Keratinocyte (primary cell): Measurements from ENCODE around the gene UAP1. TPM values are rescaled to one million over a fixed set of nuclear protein-coding genes. Genes with fewer than 3 reads are reported as not detected.

Experiments used
- DNase-seq: peaks from one replicate; pipeline ENCODE4 v3.0.0-alpha.2; 2011; ENCODE audit warnings: low read depth, missing footprints, low spot score
- FAIRE-seq: peaks from 2 replicates; lab custom pipeline; 2011; peaks lifted over from hg19 to GRCh38; lab: Jason Lieb, UNC
- H2AFZ ChIP-seq: 2 replicates; pipeline ENCODE4 v1.6.0; 2012; ENCODE audit warnings: low read length, control low read depth, inconsistent platforms; ENCODE audit not compliant: control insufficient read depth
- H3K27ac ChIP-seq: 2 replicates; pipeline ENCODE4 v1.5.1; 2011; ENCODE audit warnings: low read length; ENCODE audit not compliant: control insufficient read depth, insufficient read depth
- H3K27me3 ChIP-seq: 3 replicates; pipeline ENCODE4 v1.6.0; 2011; ENCODE audit warnings: low read length; ENCODE audit not compliant: control insufficient read depth, insufficient read depth; ENCODE audit errors: extremely low read depth
- H3K36me3 ChIP-seq, 2 experiments: 2 replicates in 1 of 2; 3 replicates in 1 of 2; pipeline ENCODE4 v1.5.1; 2011; ENCODE audit warnings: low read length in 2 of 2, mild to moderate bottlenecking in 1 of 2; ENCODE audit not compliant: control insufficient read depth in 2 of 2, insufficient read depth in 2 of 2; ENCODE audit errors: extremely low read depth in 1 of 2
- H3K4me1 ChIP-seq: 3 replicates; pipeline ENCODE4 v1.5.1; 2011; ENCODE audit warnings: low read length; ENCODE audit not compliant: control insufficient read depth, insufficient read depth; ENCODE audit errors: extremely low read depth
- H3K4me2 ChIP-seq: 3 replicates; pipeline ENCODE4 v1.6.0; 2011; ENCODE audit warnings: low read depth, low read length; ENCODE audit not compliant: control insufficient read depth, insufficient read depth; ENCODE audit errors: extremely low read depth
- H3K4me3 ChIP-seq, 3 experiments: fragments of 200-600 bp in 1 of 3; sonication (generic) in 1 of 3; 2 replicates in 2 of 3; 3 replicates in 1 of 3; pipeline ENCODE4 v1.5.1; 2011 to 2016; ENCODE audit warnings: low read length in 3 of 3, mild to moderate bottlenecking in 3 of 3, control low read depth in 2 of 3, inconsistent platforms in 1 of 3, low read depth in 1 of 3, mixed read lengths in 1 of 3, mixed run types in 1 of 3, moderate library complexity in 1 of 3; ENCODE audit not compliant: control insufficient read depth in 2 of 3, insufficient read depth in 2 of 3; ENCODE audit errors: extremely low read depth in 1 of 3
- H3K79me2 ChIP-seq: 2 replicates; pipeline ENCODE4 v1.6.0; 2012; ENCODE audit warnings: low read length; ENCODE audit not compliant: control insufficient read depth, insufficient read depth
- H3K9ac ChIP-seq: 3 replicates; pipeline ENCODE4 v1.6.0; 2011; ENCODE audit warnings: low read length; ENCODE audit not compliant: control insufficient read depth, insufficient read depth; ENCODE audit errors: extremely low read depth
- H3K9me1 ChIP-seq: 3 replicates; pipeline ENCODE4 v1.6.0; 2011; ENCODE audit warnings: low read length; ENCODE audit not compliant: control insufficient read depth, insufficient read depth; ENCODE audit errors: extremely low read depth
- H3K9me3 ChIP-seq: 2 replicates; pipeline ENCODE4 v1.5.1; 2012; ENCODE audit warnings: low read depth, low read length; ENCODE audit not compliant: control insufficient read depth
- H4K20me1 ChIP-seq: 3 replicates; pipeline ENCODE4 v1.6.0; 2011; ENCODE audit warnings: low read length; ENCODE audit not compliant: control insufficient read depth, insufficient read depth; ENCODE audit errors: extremely low read depth
- EZH2 ChIP-seq: IDR thresholded peaks from one replicate; pipeline ENCODE4 v1.6.1; 2012; ENCODE audit warnings: inconsistent platforms, mild to moderate bottlenecking, low read length, moderate library complexity
- dilution Hi-C: fragments of 300-500 bp; cut with MboI; formaldehyde crosslinking; loops from one replicate; pipeline ENCODE4 v1.7.0; 2020; ENCODE audit warnings: low sequenced_read_pairs; ENCODE audit not compliant: extremely low pct_ligation_motif_present
- polyA plus RNA-seq, 5 experiments: library from polyadenylated mRNA; depleted of rRNA in 3 of 5; stranded (reverse) in 3 of 5; stranded (forward) in 1 of 5; unstranded in 1 of 5; fragments of >200 nt; gene quantifications; 1 replicate in 1 of 5; 2 replicates in 3 of 5; 3 replicates in 1 of 5; pipeline versions ENCODE4 v1.2.1 to v1.2.3, GENCODE V29; 2011 to 2012; ENCODE audit warnings: missing spikeins in 2 of 5, low read depth in 1 of 5, low replicate concordance in 1 of 5
- TF ChIP-seq, protein P1 (sequence below), 3 experiments: IDR thresholded peaks in 1 of 3; conservative IDR thresholded peaks in 1 of 3; optimal IDR thresholded peaks in 1 of 3; 2 replicates in 2 of 3; 3 replicates in 1 of 3; pipeline versions ENCODE3 to v1.5.1; 2011; ENCODE audit warnings: low read length in 3 of 3, mild to moderate bottlenecking in 3 of 3, moderate library complexity in 2 of 3, control low read depth in 1 of 3, inconsistent platforms in 1 of 3; ENCODE audit not compliant: insufficient read depth in 2 of 3; ENCODE audit errors: extremely low read depth in 1 of 3

UAP1 gene
- polyA plus RNA-seq, 1 donor (not counting 4 experiments of a cell fraction or from before 2014, with no cell fraction given), result 150 TPM

DNA sequence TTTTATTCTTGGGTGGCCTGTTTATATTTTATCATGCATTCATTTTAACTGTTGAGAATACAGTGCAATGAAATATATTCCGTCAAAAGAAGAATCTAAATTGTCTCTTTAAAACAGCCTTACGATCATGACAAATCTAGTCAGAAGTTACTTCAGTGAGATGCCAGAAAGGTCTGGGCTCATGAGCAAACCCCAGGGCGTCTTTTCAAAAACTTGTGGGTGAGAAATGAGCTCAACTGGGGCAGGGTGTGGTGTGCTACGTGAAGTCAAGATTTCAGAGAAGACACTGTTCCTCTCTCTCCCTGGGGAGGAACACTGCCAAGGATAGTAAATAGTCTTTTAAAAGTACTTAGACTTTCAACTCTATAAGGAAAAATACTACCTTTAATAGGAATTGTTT lies 13.4 kb upstream of the UAP1 start:
- peak overlapping the region; percentile 62 for H3K9ac ChIP-seq

DNA sequence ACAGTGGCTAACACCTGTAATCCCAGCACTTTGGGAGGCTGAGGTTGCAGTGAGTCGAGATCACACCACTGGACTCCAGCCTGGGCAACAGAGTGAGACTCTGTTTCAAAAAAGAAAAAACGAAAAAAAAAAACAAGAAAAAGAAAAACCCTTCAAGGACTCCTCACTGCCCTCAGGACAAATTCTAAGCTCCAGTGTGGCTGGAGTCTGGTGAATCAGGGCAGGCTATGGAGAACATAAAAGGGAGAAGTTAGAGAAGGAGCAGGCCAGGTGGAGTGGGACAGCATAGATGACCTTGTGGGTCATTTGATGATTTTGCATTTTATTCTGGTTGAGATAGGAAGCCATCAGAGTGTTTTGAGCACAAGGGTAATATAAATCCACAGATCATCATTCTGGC lies 12.5 kb upstream of the UAP1 start:
- Histone ChIP-seq H3K9me1 (no peaks in the 10 kb centered on the region), H3K36me3 (no peaks in the 10 kb centered on the region), H3K79me2 (no peaks in the 10 kb centered on the region), H3K4me2 (peak overlapping the region; percentile 49), H3K4me1 (peaks cover 23% of the 10 kb centered on the region), H3K4me3 (no peak overlapping the region), H3K9me3 (no peaks in the 10 kb centered on the region), H3K27me3 (no peaks in the 10 kb centered on the region), H3K9ac (peak overlapping the region; percentile 62), H3K27ac (peak overlapping the region; percentile 79), H2AFZ (peak overlapping the region; percentile 90), H4K20me1 (no peaks in the 10 kb centered on the region)
- DNase-seq (no peak), FAIRE-seq (no peak)
- dilution Hi-C loops, result no loop called here
- TF ChIP-seq, protein P1, sequence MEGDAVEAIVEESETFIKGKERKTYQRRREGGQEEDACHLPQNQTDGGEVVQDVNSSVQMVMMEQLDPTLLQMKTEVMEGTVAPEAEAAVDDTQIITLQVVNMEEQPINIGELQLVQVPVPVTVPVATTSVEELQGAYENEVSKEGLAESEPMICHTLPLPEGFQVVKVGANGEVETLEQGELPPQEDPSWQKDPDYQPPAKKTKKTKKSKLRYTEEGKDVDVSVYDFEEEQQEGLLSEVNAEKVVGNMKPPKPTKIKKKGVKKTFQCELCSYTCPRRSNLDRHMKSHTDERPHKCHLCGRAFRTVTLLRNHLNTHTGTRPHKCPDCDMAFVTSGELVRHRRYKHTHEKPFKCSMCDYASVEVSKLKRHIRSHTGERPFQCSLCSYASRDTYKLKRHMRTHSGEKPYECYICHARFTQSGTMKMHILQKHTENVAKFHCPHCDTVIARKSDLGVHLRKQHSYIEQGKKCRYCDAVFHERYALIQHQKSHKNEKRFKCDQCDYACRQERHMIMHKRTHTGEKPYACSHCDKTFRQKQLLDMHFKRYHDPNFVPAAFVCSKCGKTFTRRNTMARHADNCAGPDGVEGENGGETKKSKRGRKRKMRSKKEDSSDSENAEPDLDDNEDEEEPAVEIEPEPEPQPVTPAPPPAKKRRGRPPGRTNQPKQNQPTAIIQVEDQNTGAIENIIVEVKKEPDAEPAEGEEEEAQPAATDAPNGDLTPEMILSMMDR (optimal IDR thresholded peaks at IDR 0.05 in 1 of 3, IDR thresholded peaks at IDR 0.05 in 1 of 3, conservative IDR thresholded peaks at IDR 0.05 in 1 of 3; ENCODE audit: extremely low read depth in 1 of 3, insufficient read depth in 2 of 3, low read length in 3 of 3), result no peak
- TF ChIP-seq EZH2, result no peak

More for the DNA sequence above, 13.4 kb upstream of the UAP1 start:
- Histone ChIP-seq H3K27me3 (no peaks in the 10 kb centered on the region), H3K4me2 (peak overlapping the region; percentile 49), H3K27ac (peak overlapping the region; percentile 79), H4K20me1 (no peaks in the 10 kb centered on the region), H3K9me1 (no peaks in the 10 kb centered on the region), H3K36me3 (no peaks in the 10 kb centered on the region), H3K4me1 (peaks cover 20% of the 10 kb centered on the region), H3K9me3 (no peaks in the 10 kb centered on the region), H3K79me2 (no peaks in the 10 kb centered on the region), H3K4me3 (no peak overlapping the region), H2AFZ (peak overlapping the region; percentile 90)
- no peak for DNase-seq
- dilution Hi-C loops, result no loop called here
- no peak for TF ChIP-seq EZH2
- TF ChIP-seq, protein P1 (optimal IDR thresholded peaks at IDR 0.05 in 1 of 3, IDR thresholded peaks at IDR 0.05 in 1 of 3, conservative IDR thresholded peaks at IDR 0.05 in 1 of 3; ENCODE audit: extremely low read depth in 1 of 3, insufficient read depth in 2 of 3, low read length in 3 of 3), result no peak
- FAIRE-seq, result peak; percentile 73
